Body of pancreas (tissue), 4 donors: ENCODE results near the gene CADM3. TPM values are rescaled to one million over a fixed set of nuclear protein-coding genes. Genes with fewer than 3 reads are reported as not detected.

Experiments used
- ATAC-seq: fragments of 150-250 bp; one replicate; pipeline ENCODE4 v1.9.1; 2016
- DNase-seq, 4 donors: peaks; one replicate each; pipeline ENCODE4 v3.0.0-alpha.2; 2019
- H3K27ac ChIP-seq, 4 donors: fragments of 200-600 bp; sonication (generic); 1 replicate in 3 of 4; 2 replicates in 1 of 4; pipeline versions ENCODE4 v1.5.1 to v1.6.1; 2016 to 2019; ENCODE audit warnings: mild to moderate bottlenecking in 1 of 4, mixed read lengths in 1 of 4, moderate library complexity in 1 of 4
- H3K27me3 ChIP-seq, 2 donors: fragments of 200-600 bp; sonication (generic); one replicate each; pipeline ENCODE4 v1.6.0; 2016; ENCODE audit warnings: mild to moderate bottlenecking in 1 of 2
- H3K36me3 ChIP-seq, 2 donors: fragments of 200-600 bp; sonication (generic); replicated peaks in 1 of 2; 2 replicates each; pipeline ENCODE4 v1.5.1; 2016; ENCODE audit warnings: low read depth in 2 of 2; ENCODE audit not compliant: insufficient read depth in 1 of 2
- H3K4me1 ChIP-seq: fragments of 200-600 bp; sonication (generic); one replicate; pipeline ENCODE4 v1.6.0; 2016
- H3K4me3 ChIP-seq, 2 donors: fragments of 200-600 bp; sonication (generic); 1 replicate in 1 of 2; 2 replicates in 1 of 2; pipeline ENCODE4 v1.5.1; 2016 to 2019
- H3K9me3 ChIP-seq, 3 donors: fragments of 200-600 bp; sonication (generic); 1 replicate in 2 of 3; 2 replicates in 1 of 3; pipeline ENCODE4 v1.5.1; 2016
- POLR2A ChIP-seq, 3 donors: fragments of 450-650 bp; IDR thresholded peaks; one replicate each; pipeline ENCODE4 v1.6.1; 2016; ENCODE audit warnings: antibody characterized with exemption in 3 of 3, mild to moderate bottlenecking in 2 of 3
- WGBS, 2 donors: methylation state at CpG; one replicate each; pipeline ENCODE4 v1.1.5; 2017; 5-methylcytosine and 5-hydroxymethylcytosine counted together
- intact Hi-C: fragments of 100-400 bp; cut with DNase I; formaldehyde crosslinking; loops from one replicate; pipeline ENCODE4 v1.15.1; 2023
- total RNA-seq, 2 donors: library from RNA; depleted of rRNA; stranded (reverse); fragments of >200 nt; gene quantifications; one replicate each; pipeline ENCODE4 v1.1.0, GENCODE V29; 2016
- TF ChIP-seq, protein P1 (sequence below), 7 experiments: fragments of 450-650 bp in 4 of 7; fragments of 200-600 bp in 3 of 7; sonication (generic) in 3 of 7; IDR thresholded peaks; one replicate each; pipeline ENCODE4 v1.5.1; 2016 to 2019; ENCODE audit warnings: antibody characterized with exemption in 7 of 7

The CADM3 gene
- total RNA-seq, 2 donors from 2014 or later: 0.26 to 1.6 TPM

DNA sequence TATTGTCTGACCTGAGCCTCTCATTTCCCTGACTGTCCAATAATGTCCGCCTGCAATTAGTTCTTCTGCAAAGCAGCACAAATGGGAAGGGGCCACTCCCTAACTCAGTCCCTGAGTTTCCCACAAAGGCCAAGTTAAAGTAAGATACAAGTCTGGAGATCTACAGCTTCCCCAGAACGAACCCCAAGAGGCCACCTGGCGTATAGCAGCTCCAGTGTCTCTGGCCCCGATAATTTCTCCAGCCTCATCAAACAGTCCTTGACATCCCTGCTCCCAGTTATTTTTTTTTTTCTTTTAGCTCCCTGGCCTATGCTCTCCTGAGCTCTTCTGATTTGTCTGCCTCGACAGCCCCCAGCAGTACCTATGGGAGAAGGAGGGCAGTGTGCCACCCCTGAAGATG lies 25.1 kb downstream of the CADM3 start:
- 40 to 49% methylated on average over 5 of the region's 5 CpGs for WGBS, 2 donors
- H3K36me3 ChIP-seq: no peaks in the 10 kb centered on the region
- H3K4me1 ChIP-seq: no peaks in the 10 kb centered on the region
- ATAC-seq (no peak), DNase-seq (no peak)
- H3K27me3 ChIP-seq: no peaks in the 10 kb centered on the region
- TF ChIP-seq, protein P1, sequence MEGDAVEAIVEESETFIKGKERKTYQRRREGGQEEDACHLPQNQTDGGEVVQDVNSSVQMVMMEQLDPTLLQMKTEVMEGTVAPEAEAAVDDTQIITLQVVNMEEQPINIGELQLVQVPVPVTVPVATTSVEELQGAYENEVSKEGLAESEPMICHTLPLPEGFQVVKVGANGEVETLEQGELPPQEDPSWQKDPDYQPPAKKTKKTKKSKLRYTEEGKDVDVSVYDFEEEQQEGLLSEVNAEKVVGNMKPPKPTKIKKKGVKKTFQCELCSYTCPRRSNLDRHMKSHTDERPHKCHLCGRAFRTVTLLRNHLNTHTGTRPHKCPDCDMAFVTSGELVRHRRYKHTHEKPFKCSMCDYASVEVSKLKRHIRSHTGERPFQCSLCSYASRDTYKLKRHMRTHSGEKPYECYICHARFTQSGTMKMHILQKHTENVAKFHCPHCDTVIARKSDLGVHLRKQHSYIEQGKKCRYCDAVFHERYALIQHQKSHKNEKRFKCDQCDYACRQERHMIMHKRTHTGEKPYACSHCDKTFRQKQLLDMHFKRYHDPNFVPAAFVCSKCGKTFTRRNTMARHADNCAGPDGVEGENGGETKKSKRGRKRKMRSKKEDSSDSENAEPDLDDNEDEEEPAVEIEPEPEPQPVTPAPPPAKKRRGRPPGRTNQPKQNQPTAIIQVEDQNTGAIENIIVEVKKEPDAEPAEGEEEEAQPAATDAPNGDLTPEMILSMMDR (IDR thresholded peaks at IDR 0.05): peak in 2 of 7 experiments; percentile 5 to 12
- no peak for TF ChIP-seq POLR2A (IDR thresholded peaks at IDR 0.05)
- no peaks in the 10 kb centered on the region for H3K9me3 ChIP-seq
- no peak overlapping the region for H3K27ac ChIP-seq
- intact Hi-C loops: loop anchor here (5.0 kb wide), 1 partner anchor 34 kb away; no protein-coding TSS in a partner anchor
- no peak overlapping the region for H3K4me3 ChIP-seq

DNA sequence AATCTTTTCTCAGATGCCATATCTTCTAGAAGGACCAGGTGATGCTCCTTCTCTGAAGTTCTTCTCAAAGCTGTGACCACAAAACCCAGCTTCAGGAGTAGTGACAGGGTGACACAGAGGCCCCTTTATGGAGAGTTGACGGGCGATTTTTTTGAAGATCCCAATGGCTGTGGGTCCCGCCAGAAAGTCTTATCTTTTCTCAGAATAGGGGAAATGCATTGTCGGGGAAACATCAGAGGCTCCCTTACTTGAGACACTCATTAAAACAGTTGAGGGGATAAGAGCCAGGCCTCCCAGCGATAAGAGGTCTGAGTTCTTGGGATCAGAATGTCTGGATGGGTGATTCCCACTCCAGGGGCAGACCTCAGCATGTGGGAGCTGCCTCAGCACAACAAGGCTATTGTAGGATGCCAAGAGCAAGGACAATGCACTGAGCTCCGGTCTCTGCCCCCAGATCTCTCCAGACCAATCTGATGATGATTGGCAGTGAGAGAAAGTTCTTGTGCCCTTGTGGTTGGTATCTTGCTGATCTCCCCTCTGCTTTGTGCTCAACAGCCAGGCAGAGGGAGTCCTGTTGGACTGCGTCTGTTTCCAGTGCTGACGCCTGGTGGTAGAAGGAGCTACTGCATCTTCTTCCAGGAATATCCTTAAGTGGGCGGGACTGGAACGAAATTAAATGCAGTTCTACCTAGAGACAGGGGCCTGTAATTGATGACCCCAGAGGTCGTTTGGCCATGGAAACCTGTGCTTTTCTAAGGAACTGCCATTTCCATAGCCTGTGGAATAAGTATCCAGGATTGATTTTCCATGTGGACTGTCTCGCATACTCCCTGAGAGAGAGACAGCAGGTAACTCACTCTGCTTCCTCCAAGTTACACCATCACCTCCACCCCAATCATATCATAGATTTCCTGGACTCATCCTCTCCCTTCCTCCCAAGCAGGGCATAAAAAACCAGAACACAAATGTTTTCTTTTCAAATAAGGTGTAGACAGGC lies 26.4 kb downstream of the CADM3 start:
- H3K4me3 ChIP-seq: no peak overlapping the region
- no peaks in the 10 kb centered on the region for H3K27me3 ChIP-seq
- intact Hi-C loops: loop anchor here (5.0 kb wide), 1 partner anchor 36 kb away; no protein-coding TSS in a partner anchor
- TF ChIP-seq, protein P1 (IDR thresholded peaks at IDR 0.05): peak; percentile 67 to 92 (median 85)
- TF ChIP-seq POLR2A (IDR thresholded peaks at IDR 0.05): no peak
- H3K4me1 ChIP-seq: no peaks in the 10 kb centered on the region
- H3K27ac ChIP-seq: no peak overlapping the region
- ATAC-seq (peak; percentile 77), DNase-seq (peak; percentile 76 to 82 (median 78))
- H3K36me3 ChIP-seq: no peaks in the 10 kb centered on the region
- H3K9me3 ChIP-seq: no peaks in the 10 kb centered on the region
- 31 to 45% methylated on average over 10 to 12 of the region's 12 CpGs for WGBS, 2 donors

DNA sequence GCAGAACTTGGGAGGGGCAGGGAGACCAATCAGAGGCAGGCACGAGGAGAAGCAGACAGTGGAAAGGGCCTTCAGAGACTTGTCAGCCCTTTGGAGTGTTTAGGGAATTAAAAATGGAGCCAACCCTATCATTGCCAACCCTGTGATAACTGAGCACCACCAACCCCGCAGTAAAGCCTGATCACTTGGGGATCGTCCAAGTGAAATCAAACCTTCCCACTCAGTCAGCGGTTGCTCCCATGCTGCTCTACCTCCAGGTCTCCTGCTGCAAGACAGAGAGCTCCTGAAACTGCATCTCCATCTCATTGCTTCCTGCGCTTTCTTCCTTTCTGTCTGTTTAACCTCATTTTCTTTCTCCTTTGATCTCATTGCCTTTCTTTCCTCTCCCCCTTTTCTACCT lies 28.5 kb downstream of the CADM3 start:
- Histone ChIP-seq H3K27me3 (no peaks in the 10 kb centered on the region), H3K9me3 (no peaks in the 10 kb centered on the region), H3K36me3 (no peaks in the 10 kb centered on the region), H3K27ac (no peak overlapping the region), H3K4me3 (no peak overlapping the region), H3K4me1 (no peaks in the 10 kb centered on the region)
- DNase-seq (no peak), ATAC-seq (no peak)
- 53 to 57% methylated on average over 5 of the region's 5 CpGs for WGBS, 2 donors
- TF ChIP-seq, protein P1 (IDR thresholded peaks at IDR 0.05): no peak
- no peak for TF ChIP-seq POLR2A (IDR thresholded peaks at IDR 0.05)
- intact Hi-C loops: loop anchor here (5.0 kb wide), 1 partner anchor 38 kb away; no protein-coding TSS in a partner anchor

DNA sequence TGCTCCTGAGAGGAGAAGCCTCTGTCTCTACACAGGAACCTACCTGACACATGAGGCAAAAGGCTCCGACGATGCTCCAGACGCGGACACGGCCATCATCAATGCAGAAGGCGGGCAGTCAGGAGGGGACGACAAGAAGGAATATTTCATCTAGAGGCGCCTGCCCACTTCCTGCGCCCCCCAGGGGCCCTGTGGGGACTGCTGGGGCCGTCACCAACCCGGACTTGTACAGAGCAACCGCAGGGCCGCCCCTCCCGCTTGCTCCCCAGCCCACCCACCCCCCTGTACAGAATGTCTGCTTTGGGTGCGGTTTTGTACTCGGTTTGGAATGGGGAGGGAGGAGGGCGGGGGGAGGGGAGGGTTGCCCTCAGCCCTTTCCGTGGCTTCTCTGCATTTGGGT lies 29.4 kb downstream of the CADM3 start:
- Histone ChIP-seq H3K36me3 (no peaks in the 10 kb centered on the region), H3K9me3 (no peaks in the 10 kb centered on the region), H3K4me3 (no peak overlapping the region), H3K4me1 (no peaks in the 10 kb centered on the region), H3K27me3 (no peaks in the 10 kb centered on the region), H3K27ac (no peak overlapping the region)
- intact Hi-C loops: no loop called here
- ATAC-seq: no peak
- 32 to 54% methylated on average over 18 of the region's 18 CpGs for WGBS, 2 donors
- no peak for DNase-seq
- TF ChIP-seq, protein P1 (IDR thresholded peaks at IDR 0.05): no peak
- no peak for TF ChIP-seq POLR2A (IDR thresholded peaks at IDR 0.05)
